ENCODE data around the gene HNRNPF.
A peak's percentile ranks its signal among the peaks of the same experiment; 100 is the strongest.

The HNRNPF gene

DNA sequence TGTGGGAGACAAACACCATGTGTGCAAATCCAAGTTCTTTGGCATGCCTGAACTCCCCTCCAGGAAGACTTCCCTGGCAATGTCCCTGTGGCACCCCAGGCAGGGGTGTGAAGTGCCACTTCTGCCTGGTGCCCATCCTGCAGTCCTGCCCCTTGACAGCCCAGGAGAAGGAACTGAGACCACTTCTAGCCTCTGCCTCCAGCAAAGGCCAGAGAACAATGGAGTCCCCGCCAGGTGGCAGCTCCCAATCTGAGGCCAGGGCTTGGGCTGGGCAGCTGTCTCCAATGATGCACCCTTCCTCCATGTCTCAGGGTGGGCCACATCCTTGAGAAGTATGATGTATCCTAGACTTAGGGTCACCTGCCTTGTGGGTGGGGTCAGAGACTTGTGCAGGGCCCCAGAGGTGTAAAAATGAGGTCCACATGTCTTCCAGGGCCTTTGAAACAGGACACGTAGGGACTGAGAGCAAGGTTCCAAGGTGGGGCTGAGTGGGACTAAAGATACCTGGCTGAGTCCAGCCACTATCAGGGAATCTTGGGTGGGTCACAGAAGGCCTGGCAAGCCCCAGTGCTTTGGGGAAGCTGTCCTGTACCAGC lies 32.1 kb downstream of the HNRNPF start:
- no peak for DNase-seq (ENCODE audit: low read depth)

GRCh38 chr10:43376046-43376635 lies 32.8 kb downstream of the HNRNPF start:
- DNase-seq (ENCODE audit: low read depth) = no peak

DNA sequence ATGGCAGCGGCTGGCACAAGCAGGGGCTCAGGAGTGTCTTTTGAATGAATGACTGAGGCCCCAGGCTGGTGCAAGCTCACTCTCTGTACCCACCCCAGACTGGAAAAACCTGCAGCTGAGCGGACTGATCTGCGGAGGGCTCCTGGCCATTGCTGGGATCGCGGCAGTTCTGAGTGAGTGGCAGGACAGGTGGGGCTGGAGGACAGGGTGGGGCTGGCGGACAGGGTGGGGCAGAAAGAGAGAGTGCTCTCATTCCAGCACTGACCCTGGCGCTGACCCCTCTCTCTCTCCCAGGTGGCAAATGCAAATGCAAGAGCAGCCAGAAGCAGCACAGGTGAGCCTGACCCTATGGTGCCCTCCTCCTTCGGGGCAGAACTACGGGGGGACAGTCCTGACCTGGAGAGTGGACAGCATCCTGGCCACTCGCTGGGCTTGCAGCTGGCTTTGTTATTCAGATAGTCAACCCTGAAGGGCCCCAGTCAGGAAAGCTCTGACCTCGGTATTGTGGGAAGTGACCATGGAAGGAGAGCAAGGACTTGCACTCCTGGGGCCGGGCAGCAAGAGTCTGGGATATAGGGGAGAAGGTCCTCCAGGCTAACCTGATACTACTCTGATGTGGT lies 33.5 kb downstream of the HNRNPF start:
- no peak for DNase-seq (ENCODE audit: low read depth)

- no peak for DNase-seq (ENCODE audit: low read depth)
Observed at GRCh38 chr10:43374194-43374593, 34.8 kb downstream of the HNRNPF start.

DNA sequence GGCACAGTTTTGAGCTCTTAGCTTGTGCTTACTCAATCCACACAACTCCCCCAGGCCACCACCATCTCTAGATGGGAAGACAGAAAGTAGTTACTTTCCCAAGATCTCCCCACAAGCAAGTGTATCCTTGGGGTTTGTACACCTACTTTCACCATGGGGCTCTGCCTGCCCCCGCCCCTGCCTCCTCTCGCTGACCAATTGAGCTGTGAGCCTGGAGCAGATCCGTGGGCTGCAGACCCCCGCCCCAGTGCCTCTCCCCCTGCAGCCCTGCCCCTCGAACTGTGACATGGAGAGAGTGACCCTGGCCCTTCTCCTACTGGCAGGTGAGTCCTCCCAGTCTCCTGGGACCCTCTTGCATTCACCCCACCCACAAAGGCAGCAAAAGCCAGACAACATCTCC lies 35.5 kb downstream of the HNRNPF start:
- no peak for DNase-seq (ENCODE audit: low read depth)

DNA sequence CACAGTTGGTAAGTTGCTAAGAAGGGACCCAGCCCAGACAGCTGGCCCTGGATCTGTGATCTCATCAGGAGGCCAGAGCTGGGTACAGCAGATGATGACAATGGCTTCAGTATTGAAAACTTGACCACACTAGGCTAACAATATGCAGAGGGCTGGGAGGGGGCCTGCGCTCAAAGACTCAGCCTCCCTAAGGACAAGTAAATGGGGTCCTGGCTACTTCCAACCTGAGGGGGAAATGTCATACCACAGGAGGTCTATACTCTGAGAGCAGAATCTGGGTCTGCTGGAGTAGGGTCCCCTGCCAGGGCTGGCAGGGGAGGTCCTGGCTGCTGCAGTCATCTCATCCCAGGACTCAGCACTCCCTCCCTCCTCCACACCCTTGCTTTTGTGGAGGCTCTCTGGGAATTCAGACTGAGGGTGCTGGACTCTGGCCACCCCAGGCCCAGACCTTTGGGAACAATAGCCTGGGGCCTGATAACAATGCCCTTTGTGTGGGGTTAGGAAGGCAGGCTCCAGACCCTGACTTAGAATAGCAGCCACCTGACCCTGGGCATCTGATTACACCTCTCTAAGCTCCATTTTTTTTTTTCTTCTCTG lies 36.1 kb downstream of the HNRNPF start:
- no peak for DNase-seq (ENCODE audit: low read depth)

- no peak for DNase-seq (ENCODE audit: low read depth)
Observed at GRCh38 chr10:43371418-43371817, 37.6 kb downstream of the HNRNPF start, which contains the start of gene FXYD4. FXYD4 (plus strand) TSS chr10:43371636; CDS start chr10:43373747, 2,111 bp downstream.

- no peak for DNase-seq (ENCODE audit: low read depth)
Observed at GRCh38 chr10:43370671-43371215, 38.2 kb downstream of the HNRNPF start.

GRCh38 chr10:43369921-43370320 lies 39.1 kb downstream of the HNRNPF start:
- no peak for DNase-seq (ENCODE audit: low read depth)

DNA sequence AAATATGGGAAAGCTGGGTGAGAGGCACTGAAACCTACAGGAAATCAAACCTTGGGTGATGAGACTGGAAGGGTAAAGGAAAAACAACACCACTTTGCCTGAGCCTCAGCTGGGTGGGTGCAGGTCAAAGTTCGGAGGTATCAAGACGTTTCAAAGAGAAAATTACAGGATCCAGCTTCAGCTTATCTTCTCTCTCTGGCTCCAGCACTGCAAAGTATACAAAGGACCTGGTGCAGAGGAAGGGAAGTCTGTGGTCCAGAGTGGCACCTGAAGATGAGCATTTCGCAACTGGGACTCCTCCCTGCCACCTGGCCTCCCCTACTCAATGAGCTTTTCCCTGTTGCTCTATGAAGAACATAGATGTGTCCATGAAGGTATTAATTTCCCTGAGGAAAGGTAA lies 44.0 kb downstream of the HNRNPF start:
- DNase-seq (ENCODE audit: low read depth) = no peak

- DNase-seq (ENCODE audit: low read depth) = peak; percentile 92
Observed at GRCh38 chr10:43362191-43362839, 46.7 kb downstream of the HNRNPF start.

GRCh38 chr10:43361547-43362190 lies 47.3 kb downstream of the HNRNPF start:
- no peak for DNase-seq (ENCODE audit: low read depth)

DNA sequence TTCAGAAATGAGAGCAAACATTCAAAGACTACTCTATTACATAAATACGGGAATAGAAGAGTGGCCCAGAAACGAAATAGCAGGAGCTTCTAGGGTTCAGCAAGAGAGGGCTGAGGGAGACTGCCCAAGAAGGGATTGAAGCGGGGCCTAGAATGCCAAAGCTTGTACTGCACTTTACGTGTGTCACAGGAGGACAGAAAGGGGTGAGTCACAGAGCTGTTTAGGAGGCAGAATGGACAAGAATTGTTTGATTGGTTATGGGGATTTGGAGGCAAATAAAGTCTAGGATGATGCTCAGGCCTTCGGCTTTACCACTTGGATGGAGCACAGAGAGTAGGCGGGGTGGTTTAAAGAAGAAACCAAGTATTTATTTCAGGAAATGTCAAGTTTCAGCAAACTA lies 48.9 kb downstream of the HNRNPF start:
- no peak for DNase-seq (ENCODE audit: low read depth)

DNA sequence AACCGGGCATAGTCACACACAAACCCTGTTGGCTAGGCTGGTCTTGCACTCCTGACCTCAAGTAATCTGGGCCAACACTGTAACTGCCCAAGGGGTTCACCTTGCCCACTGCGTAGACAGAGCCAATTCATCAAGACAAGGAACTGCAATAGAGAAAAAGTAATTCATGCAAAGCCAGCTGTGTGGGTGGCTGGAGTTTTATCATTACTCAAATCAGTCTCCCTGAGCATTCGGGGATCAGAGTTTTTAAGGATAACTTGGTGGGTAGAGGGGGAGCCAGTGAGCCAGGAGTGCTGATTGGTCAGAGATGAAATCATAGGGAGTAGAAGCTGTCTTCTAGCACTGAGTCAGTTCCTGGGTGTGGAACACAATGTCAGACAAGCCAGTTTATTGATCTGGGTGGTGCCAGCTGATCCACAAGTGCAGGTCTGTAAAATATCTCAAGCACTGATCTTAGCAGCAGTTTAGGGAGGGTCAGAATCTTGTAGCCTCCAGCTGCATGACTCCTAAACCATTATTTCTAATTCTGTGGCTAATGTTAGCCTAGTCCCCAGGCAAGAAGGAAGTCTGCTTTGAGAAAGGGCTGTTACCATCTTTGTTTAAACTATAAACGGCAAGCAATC lies 53.1 kb downstream of the HNRNPF start:
- DNase-seq (ENCODE audit: low read depth) = no peak

DNA sequence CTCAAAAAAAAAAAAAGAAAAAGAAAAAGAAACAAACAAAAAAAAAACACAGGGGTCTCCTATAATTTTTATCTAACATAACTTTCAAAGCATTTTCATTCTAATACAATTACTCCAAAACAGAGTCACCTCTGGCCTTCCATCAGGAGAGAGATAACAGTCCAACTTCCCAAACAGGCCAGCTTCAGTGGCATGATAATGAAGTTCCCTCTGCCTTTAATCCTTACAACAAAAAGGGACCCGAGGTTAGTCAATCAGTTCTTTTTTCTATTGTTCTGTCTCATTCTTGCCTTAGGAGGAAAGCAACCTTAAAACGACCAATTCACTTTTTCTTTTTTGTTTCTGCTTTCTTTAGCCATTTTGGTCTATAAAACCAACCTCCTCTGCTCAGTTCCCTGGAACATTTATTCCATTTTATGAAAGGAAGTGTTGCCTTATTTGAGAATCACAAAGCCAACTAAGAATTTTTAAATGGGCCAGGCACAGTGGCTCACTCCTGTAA lies 54.1 kb downstream of the HNRNPF start:
- no peak for DNase-seq (ENCODE audit: low read depth)

- no peak for DNase-seq (ENCODE audit: low read depth)
Observed at GRCh38 chr10:43354330-43354635, 54.7 kb downstream of the HNRNPF start.

- no peak for DNase-seq (ENCODE audit: low read depth)
Observed at GRCh38 chr10:43353495-43354329, 55.3 kb downstream of the HNRNPF start.

DNA sequence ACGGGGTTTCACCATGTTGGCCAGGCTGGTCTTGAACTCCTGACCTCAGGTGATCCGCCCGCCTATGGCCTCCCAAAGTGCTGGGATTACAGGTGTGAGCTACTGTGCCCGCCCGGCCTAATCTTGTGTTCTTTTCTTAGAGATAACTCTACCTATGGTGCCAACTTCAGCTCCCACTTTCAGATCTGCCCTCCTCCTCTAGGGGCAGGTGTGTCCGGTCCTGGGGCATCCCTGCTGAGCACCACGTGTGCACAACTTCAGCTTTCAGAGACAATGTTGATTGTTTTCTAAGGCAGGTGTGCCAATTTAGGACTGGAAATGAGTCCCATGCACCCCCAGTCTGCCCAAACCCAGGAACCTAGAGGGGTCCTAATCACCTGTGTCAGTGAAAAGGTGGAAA lies 56.0 kb downstream of the HNRNPF start:
- no peak for DNase-seq (ENCODE audit: low read depth)

DNA sequence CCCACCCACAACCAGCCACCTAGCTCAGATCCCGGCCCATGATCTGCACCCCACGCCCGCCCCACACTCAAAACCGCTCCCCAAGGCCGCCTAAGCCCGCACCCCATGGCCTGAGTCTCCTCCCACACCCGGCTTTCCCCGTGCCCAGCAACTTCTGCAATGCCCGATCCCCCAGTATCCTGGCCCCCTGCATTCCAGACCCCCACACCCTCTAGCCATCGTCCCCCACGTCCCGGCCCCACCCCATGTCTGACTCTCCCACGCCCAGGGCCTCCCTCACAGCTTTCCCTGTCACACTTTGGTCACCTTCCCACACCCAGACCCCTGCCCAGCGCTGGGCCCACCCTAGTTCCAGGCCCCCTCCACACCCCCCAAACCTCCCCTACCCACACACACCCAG lies 57.7 kb downstream of the HNRNPF start:
- DNase-seq (ENCODE audit: low read depth) = no peak

GRCh38 chr10:43350686-43351085 lies 58.3 kb downstream of the HNRNPF start:
- DNase-seq (ENCODE audit: low read depth) = no peak

DNA sequence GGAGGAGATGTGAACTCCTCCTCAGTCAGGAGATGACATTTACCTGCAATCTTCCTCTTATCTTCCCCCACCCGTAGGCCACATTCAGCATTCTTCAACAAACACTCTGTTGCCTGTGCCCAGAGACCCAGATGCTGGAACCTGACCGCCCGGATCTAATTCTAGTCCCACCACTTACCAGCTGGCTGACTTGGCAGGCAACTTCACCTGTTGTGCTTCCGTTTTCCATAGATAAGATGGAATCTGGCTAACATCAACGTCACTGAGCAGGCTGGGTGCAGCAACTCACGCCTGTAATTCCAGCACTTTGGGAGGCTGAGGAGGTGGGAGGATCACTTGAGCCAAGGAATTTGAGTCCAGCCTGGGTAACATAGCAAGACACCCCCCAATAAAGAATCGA lies 58.8 kb downstream of the HNRNPF start:
- DNase-seq (ENCODE audit: low read depth) = no peak

Measured in stimulated activated CD8-positive, alpha-beta memory T cell treated with anti-CD3 and anti-CD28 coated beads, Interleukin-15, amount 100 ng/mL, for 24 hours (primary cell).